Caco-2 (cell line): ENCODE results near the gene HS3ST1. TPM values are rescaled to one million over a fixed set of nuclear protein-coding genes. Genes with fewer than 3 reads are reported as not detected.

ENCODE experiments used
- BruUV-seq: library from RNA; stranded (reverse); fragments of 400-500 nt; replicated peaks from 2 replicates; lab custom pipeline; 2021; lab: Mats Ljungman, UMichigan
- CTCF ChIA-PET: fragments of 300-600 bp; sonication (Branson Sonifier 250); formaldehyde crosslinking; loops from one replicate; lab custom pipeline; 2022; ENCODE audit warnings: antibody characterized with exemption; lab: Charles Lee
- POLR2A ChIA-PET: fragments of 300-600 bp; sonication (Branson Sonifier 250); formaldehyde crosslinking; loops from one replicate; lab custom pipeline; 2022; ENCODE audit warnings: antibody characterized with exemption; lab: Charles Lee
- DNase-seq, 2 experiments: peaks; one replicate each; pipeline versions ENCODE4 v3.0.0 to v3.0.0-alpha.2; 2020 to 2022
- H3K27me3 ChIP-seq: replicated peaks from 2 replicates; pipeline ENCODE4 v1.6.0; 2011; ENCODE audit warnings: low read length; ENCODE audit not compliant: control insufficient read depth, insufficient read depth
- H3K36me3 ChIP-seq: 2 replicates; pipeline ENCODE4 v1.5.1; 2011; ENCODE audit warnings: low read length; ENCODE audit not compliant: control insufficient read depth, insufficient read depth
- H3K4me1 ChIP-seq: fragments of 250-450 bp; sonication (Bioruptor Pico); 2 replicates; pipeline ENCODE4 v1.5.1; 2020; ENCODE audit warnings: mild to moderate bottlenecking
- H3K4me3 ChIP-seq: 2 replicates; pipeline ENCODE4 v1.5.1; 2011; ENCODE audit warnings: low read depth, mild to moderate bottlenecking, control low read depth, low read length
- H3K9me3 ChIP-seq: fragments of 250-450 bp; sonication (Bioruptor Pico); 2 replicates; pipeline ENCODE4 v1.5.1; 2020; ENCODE audit warnings: mild to moderate bottlenecking, moderate library complexity
- H3K27ac Mint-ChIP-seq: one replicate; pipeline ENCODE4 v1.8.0; 2022; ENCODE audit warnings: mixed read lengths; ENCODE audit not compliant: unreplicated experiment
- H3K27me3 Mint-ChIP-seq: one replicate; pipeline ENCODE4 v1.8.0; 2022; ENCODE audit warnings: mixed read lengths; ENCODE audit not compliant: insufficient read depth, unreplicated experiment
- H3K36me3 Mint-ChIP-seq: one replicate; pipeline ENCODE4 v1.8.0; 2022; ENCODE audit warnings: mild to moderate bottlenecking, mixed read lengths; ENCODE audit not compliant: insufficient read depth, unreplicated experiment
- H3K4me1 Mint-ChIP-seq: one replicate; pipeline ENCODE4 v1.8.0; 2022; ENCODE audit warnings: low read depth, mixed read lengths; ENCODE audit not compliant: unreplicated experiment
- H3K4me3 Mint-ChIP-seq: one replicate; pipeline ENCODE4 v1.8.0; 2022; ENCODE audit warnings: mild to moderate bottlenecking, moderate library complexity, mixed read lengths; ENCODE audit not compliant: unreplicated experiment
- H3K9me3 Mint-ChIP-seq: one replicate; pipeline ENCODE4 v1.8.0; 2022; ENCODE audit warnings: mixed read lengths; ENCODE audit not compliant: unreplicated experiment
- CTCF ChIP-seq, 2 experiments: fragments of 200-600 bp in 1 of 2; IDR thresholded peaks; 1 replicate in 1 of 2; 2 replicates in 1 of 2; pipeline versions ENCODE4 v1.5.1 to v1.8.0; 2011 to 2022; ENCODE audit warnings: antibody characterized with exemption in 1 of 2, control low read depth in 1 of 2, inconsistent platforms in 1 of 2, low read depth in 1 of 2, low read length in 1 of 2, mild to moderate bottlenecking in 1 of 2, moderate library complexity in 1 of 2; ENCODE audit not compliant: insufficient read depth in 1 of 2, severe bottlenecking in 1 of 2, unreplicated experiment in 1 of 2
- intact Hi-C: fragments of 100-400 bp; cut with micrococcal nuclease; formaldehyde crosslinking; loops from one replicate; pipeline ENCODE4 v1.10.0; 2022; ENCODE audit not compliant: unreplicated experiment
- microRNA-seq: library from miRNA; unstranded; fragments of <30 nt; microRNA quantifications from one replicate; pipeline ENCODE4 v1.2.0, GENCODE V29; 2022
- total RNA-seq: library from RNA; stranded (reverse); gene quantifications from 2 replicates; pipeline ENCODE4 v1.2.3, GENCODE V29; 2022

Gene HS3ST1
- total RNA-seq, 1 experiment from 2014 or later: 4.2 TPM

GRCh38 chr4:11343536-11343935 lies 85.2 kb downstream of the HS3ST1 start:
- no peak for DNase-seq
- H3K9me3 ChIP-seq: no peaks in the 10 kb centered on the region
- Mint-ChIP-seq H3K4me1 (no peaks in the 10 kb centered on the region), H3K27ac (no peak overlapping the region), H3K4me3 (no peak overlapping the region), H3K27me3 (no peaks in the 10 kb centered on the region), H3K9me3 (no peaks in the 10 kb centered on the region), H3K36me3 (no peaks in the 10 kb centered on the region)
- no TSS peak for BruUV-seq
- no peak overlapping the region for H3K4me3 ChIP-seq
- H3K27me3 ChIP-seq: no peaks in the 10 kb centered on the region
- CTCF ChIA-PET: no interaction called here
- H3K4me1 ChIP-seq: no peaks in the 10 kb centered on the region
- intact Hi-C loops: no loop called here
- H3K36me3 ChIP-seq: no peaks in the 10 kb centered on the region
- no peak for TF ChIP-seq CTCF (IDR thresholded peaks at IDR 0.05; ENCODE audit: insufficient read depth in 1 of 2, low read depth in 1 of 2, low read length in 1 of 2, severe bottlenecking in 1 of 2, unreplicated experiment in 1 of 2)
- POLR2A ChIA-PET: no interaction called here

Small RNAs within 50 kb of the gene (microRNA-seq; reads per million reads assigned to microRNA genes)
- gene MIR572: not detected
